IPS-NIHi7 (cell line): ENCODE measurements around the gene ZNF319.
A peak's percentile ranks its signal among the peaks of the same experiment; 100 is the strongest.
"Not testable (repeated sequence)": the region's sequence is repeated elsewhere in the genome, so short reads cannot be mapped to it uniquely, and the experiment has no call there.

ENCODE experiments used
- DNase-seq: peaks from one replicate; pipeline ENCODE4 v3.0.0; 2012; ENCODE audit warnings: mixed read lengths; ENCODE audit errors: extremely low spot score

ZNF319 gene

DNA sequence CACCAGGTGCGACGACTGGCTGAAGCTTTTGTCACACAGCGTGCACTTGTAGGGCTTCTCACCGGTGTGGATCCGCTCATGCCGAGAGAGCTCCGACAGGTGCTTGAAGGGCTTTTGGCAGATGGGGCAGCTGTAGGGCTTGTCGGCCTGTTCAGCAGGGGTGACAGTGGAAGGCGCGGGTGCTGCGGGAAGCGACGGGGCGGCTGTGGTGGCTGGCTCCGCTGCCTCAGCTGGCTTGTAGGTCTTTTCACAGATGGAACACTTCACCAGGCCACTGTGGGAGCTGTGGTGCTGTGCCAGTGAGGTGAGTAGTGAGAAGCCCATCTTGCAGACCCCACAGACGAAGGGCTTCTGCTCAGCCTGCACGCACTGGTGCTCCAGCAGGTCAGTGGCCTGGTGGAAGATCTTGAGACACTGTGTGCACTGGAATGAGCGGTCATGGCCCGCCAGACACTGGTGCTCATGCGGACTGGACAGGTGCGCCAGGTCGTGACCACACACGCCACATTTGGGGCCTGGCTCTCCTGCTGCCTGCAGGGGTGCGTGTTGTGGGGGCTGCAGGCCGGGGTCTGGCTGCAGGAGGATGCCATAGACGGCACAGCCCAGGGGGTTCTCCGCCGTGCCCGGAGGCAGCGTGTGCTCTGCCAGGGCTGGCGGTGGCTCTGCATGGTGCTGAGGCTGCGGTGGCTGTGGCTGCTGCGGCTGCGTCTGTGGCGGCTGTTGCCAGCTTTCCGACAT, 2.8 kb downstream of the ZNF319 start:
- DNase-seq: no peak

DNA sequence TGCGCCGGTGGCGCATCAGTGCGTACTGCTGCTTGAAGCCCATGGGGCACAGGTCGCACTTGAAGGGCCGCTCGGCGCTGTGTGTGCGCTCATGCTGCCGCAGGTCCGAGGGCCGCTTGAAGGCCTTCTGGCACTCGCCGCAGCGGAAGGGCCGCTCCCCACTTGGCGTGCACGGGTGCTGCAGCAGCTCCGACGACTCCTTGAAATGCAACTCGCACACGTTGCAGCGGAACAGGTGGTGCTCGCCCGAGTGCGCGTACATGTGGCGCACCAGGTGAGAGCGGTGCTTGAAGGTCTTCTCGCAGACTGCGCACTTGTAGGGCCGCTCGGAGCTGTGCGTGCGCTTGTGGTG, 3.3 kb downstream of the ZNF319 start:
- no peak for DNase-seq

DNA sequence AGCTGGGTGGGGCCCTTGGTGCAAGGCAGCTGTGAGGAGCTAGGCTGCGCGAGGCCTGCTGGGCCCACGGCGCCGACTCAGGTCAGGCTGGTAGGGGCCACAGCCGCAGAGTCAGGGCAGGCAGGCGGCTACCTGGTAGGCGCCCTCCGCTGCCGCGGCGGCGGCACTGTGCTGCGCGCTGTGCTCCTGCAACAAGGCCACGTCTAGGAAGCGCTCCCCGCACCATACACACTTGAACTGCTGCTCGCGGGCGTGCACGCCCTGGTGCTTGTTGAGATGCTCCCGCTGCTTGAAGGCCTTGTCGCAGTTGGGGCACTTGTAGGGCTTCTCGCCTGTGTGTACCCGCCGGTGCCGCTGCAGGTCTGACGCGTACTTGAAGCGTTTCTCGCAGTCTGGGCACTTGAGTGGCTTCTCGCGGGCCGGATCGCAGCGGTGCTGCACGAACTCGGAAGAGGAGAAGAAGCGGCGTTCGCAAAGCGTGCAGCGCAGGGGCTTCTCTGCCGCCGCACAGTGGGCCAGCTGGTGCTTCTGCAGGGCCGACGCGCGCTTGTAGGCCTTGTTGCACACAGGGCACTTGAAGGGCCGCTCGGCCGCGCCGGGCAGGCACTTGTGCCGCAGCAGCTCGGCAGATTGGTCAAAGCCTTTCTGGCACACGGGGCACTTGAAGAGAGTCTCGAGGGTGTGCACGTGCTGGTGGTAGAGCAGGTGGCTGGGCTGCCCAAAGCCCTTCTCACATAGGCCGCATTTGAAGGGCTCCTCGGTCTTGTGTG, 3.9 kb downstream of the ZNF319 start:
- no peak for DNase-seq

DNA sequence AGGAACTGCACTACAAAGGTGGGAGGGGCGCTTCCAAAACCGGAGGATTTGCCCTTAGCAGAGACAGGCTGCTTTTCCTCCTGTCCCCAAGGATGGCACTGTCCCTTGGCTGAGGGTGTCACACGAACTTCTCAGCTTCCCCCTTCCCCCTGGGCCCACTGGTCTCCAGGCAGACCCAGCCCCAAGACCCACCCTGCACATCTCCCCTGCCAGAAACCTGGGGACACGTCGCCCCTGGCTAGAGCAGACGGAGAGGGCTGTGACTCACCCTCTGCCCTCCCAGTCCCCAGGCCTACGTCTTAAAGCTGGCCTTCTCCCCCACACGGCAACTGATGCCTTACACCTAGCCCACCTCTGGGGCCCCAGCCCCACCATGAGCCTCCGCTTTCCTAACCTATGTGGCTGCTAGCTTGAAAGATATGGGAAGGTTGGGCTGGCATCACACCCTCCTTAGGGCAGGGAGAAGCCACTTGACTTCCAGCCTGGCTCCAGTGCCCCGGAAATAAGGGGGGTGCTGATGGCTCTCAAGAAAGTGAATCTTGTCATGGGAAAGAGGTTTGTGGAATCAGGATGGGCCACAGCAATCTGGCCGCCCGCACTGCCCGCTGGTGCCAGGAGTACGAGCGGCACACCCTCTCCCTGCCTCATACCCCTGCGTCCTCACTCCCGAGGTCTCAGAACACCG, 4.6 kb downstream of the ZNF319 start:
- DNase-seq: no peak

DNA sequence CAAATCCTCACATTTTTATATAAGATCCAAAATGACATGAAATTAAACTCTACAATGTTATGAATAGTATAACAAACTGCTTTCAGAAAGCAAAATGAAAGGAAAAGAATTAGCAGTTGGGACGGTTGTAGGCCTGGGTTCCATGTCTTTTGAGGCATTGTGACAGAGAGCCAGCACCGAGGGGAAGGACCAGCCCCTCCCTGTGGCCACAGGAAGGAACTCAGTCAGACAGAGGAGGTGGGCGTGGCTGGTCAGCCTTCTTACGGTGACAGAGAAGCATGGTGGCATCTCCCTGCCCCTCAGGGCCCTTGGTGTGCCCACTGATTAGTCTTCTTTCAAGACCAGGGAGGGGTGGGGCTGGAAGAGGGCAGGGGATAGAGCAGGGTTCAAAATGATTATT, 5.7 kb downstream of the ZNF319 start:
- peak; percentile 52 for DNase-seq

DNA sequence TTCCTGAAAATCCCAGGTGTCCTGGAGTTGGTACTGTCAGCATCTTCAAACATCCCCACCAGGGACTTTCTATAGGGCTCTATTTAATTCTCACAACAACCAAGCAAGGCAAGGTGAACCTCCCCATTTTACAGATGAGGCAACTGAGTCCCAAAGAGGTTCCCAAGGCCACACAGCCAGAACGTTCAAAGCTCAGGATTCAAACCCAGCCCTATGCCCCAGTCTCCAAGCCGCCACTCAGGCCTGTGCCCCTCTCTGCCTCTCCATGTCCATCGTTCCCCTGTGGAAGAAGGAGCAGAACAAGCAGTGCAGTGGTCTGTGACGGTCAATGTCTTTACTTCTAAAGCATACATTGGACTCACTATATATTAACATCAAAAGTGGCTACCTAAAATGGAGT, 6.1 kb downstream of the ZNF319 start:
- DNase-seq: no peak

DNA sequence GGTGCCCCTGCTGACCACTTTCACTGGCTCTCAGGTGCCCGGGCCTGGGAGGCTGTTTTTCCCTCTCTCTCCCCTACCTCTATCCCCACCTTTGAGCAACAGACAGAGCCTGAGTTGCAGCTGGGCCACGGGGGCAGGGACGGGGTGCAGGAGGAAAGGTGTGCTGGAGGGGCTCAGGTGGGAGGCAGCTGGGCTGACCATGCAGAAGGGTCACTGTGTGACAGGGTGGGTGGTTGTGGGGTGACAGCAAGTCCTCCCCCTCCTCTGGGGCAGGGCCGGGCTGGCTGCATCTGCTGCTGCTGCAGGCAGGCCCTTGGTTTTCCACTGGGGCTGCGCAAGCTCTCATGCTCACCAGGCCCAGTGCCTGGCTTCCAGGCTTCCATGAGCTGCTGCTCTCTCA, 6.6 kb downstream of the ZNF319 start:
- DNase-seq: no peak

DNA sequence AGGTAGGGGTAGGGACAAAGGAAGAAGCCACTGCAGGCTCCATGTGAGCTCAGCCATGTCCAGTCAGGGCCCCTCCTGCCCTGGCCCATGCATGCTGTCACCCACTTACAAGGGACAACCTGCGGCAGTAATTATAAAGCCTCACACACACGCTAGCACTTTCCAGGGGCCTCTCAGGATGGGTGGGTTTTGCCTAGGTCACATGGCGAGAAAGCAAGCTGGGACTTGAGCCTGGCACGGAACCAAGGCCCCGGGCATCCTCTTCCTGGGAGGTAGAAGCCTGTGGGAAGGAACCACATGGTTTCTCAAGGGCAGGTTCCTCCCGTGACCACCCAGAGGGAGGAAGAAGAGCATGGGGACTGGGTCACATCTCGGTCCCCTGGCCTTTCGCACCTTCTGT, 7.0 kb downstream of the ZNF319 start:
- DNase-seq: no peak

DNA sequence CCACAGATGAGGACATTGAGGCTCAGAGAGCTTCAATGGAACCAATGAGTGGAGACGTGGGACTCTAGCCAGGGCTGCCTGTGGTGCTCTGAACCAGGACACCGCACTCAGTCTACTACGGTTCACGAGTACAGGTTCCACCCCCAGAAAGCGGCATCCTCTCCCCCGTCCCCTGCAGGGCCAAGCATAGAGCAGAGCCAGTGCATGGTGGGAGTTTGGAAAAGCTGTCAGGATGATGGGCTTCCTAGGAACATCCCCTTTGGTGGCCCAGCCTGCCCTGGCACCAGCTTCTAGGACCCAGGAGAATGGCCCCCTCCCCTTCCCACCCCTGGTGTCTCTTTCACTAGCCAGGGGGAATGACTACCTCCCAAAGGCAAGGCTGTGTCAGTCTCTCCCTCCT, 8.4 kb downstream of the ZNF319 start:
- DNase-seq: no peak

DNA sequence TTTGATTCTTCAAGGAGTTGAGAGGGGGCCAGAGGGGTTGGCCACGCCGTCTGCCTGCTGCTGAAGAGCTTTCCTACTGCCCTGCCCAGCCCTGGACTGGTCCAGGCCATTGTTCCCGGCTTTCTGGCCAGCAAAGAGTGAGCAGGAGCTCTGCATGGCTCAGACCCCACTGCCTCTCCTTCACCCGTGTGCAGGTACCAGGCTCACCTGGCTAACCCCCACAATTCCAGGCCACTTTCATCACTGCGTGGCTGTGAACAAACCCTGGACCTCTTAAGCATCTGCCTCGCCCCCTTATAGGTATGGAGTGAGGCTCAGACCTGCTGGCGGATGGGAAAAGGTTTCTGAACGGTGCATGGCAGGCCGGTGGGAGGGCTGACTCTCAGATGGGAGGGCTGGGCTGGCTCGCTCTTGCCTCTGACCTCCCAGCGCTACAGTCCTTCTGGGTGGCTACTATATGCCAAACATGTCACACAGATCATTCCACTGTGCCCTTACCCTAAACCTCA, 8.9 kb downstream of the ZNF319 start:
- no peak for DNase-seq

DNA sequence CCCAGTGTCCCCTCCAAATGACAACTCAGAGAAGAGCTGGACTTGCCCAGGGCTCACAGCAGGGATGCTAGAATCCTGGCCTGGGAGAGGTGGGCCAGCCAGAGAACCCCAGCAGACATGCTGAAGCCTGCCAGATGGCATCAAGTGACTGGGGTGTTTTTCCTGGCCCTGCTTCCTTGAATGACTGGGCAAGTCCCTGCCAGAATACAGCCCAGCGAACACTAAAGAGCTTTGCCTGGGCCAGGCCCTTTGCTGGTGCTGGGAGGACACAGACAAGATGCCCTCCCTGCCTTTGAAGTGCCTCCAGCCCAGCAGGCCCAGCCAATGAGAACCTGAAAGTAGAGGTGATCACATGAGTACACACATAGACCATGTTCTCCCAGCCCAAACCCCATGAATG, 11.5 kb downstream of the ZNF319 start:
- no peak for DNase-seq

DNA sequence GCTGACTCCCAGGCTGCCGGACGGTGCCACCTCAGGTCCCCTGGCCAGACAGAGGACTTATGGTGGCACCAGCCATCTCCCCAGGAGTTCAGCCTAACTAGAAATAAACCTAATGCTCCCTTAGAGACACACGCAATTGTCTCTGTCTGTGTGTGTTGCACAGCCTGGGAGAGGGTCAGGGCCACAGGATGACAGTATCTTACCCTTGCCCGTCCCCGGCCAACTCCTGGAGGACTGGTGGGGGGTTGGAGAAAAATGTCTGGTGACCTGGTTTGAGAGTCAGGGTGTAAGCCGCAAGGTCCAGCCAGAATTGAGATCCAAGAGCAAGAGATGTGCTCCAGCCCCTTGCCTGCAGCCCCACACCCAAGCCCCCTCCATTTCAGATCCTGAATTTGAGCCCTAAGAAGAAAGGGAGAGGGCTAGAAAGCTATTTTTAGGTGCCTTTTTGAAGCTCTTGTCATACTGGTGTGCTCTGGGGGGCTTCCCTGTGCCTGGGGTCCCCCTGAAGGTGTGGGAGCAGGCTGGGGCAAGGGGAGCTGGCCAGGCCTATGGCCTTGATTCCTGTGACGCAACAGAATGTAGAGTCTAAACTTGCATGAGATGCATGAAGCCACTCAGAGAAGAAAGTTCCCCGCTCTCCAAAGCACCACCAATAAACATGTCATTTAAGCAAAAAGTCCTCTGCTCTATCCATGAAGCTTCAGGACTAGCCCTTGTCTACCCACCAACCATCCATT, 12.9 kb downstream of the ZNF319 start:
- DNase-seq: no peak

DNA sequence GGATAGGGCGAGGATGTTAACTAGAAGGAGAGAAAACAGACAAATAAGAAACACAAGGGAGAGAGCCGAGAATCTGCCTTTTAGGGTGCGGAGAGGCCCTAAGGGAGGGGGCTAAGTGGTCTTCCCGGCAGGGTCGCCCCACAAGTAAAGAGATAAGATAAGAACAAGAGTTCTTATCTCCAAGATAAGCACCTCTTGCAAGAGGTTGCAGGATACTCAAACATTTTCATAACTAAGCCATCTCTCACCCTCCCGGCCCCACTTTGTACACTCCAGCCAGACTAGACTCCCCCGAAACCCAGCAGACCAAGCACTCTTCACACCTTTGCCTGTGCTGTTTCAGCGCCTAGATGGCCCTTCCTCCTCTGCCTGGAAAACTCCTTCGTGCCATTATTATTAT, 14.3 kb downstream of the ZNF319 start:
- DNase-seq: no peak

DNA sequence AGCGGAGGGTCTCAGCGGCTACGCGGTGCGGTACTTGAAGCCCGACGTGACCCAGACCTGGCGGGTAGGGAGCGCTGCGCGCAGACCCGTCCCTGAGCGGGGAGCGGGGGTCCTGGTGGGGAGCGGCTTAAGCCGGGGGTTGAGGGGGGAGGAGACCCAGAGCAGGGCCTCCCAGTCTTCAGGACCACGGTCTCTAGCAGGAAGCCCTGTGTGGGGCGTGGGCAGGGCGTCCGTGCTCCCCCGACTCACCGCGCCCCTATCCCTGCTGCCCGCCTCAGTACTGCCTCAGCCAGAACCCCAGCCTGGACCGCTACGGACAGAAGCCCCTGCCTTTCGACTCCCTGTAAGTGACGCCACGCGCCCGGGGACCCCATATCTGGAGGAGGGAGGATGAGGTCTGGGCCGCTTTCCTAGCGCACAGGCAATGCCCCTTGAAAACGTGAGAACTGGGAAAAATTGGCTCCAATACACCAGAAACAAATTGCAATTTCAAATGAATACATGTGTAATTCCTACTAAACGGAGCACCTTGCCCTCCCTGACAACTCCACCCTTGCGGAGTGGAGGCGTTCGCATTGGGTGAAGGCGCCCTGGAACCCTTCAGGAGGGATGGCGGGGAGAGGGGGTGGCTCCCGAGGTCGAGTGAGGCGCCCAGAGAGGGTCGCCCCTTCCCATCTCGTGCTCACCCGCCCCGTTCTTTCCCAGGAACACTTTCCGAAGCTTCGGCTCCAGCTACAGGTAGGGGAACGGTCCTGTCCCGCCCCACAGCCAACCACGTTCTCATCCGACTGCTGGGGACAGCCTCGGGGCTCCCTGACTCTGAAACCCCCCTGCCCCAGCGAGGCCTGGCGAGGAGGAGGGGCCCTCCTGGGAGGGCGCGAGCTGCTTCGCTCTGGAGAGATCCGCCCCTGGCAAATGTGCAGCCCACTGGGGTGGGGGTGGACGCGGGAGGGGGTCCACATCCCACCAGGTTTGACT, 15.0 kb downstream of the ZNF319 start:
- DNase-seq: no peak

DNA sequence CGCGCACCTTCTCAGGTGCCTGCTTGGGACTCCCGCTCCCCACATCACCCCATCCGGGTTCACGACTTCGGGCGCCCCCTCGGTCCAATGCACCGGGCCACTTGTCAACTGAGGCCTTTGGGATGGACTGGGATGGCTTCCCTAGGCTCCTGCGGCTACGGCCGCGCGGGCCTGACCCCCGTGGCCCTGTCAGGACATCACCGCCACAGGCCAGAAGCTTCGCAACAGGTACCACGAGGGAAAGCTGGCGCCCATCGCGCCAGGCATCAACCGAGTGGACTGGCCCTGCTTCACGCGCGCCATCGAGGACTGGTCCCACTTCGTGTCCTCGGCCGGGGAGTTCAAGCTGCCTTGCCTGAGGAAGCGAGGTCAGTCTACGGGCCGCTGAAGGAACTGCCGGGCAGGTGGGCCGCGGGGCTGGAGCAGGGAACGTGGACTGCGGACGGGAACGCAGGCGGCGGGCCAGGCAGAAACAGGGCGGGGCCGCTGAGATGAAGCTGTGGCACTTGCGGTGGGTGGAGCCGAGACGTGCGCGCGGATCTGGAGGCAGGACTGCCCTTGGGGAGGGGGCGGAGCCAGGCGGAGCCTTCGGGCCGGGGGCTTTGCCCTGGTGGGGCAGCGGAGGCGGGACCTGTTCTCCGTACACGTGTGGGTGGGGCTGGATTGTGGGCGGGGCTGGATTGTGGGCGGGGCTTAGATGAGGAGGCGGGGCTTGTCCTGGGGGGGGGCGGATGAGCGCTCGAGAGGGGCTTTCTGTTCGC, 15.8 kb downstream of the ZNF319 start:
- DNase-seq: peak; percentile 100

DNA sequence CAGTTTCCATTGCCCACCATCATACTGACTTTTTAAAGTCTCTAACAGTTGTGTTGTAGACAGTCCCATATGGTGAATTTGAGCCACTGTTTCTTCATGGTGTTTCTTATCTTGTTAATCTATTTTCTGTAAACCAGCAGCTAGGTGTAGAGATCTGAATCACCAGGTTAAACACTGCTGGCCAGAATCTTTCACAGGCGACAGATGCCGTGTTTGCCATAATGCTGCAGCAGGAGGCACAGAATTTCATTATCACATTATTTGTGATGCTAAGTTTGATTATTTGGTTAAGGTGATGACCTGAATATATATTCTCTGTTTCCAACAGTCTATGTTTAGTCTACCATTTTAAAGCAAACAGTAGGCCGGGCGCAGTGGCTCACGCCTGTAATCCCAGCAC, 18.1 kb downstream of the ZNF319 start:
- no peak for DNase-seq

DNA sequence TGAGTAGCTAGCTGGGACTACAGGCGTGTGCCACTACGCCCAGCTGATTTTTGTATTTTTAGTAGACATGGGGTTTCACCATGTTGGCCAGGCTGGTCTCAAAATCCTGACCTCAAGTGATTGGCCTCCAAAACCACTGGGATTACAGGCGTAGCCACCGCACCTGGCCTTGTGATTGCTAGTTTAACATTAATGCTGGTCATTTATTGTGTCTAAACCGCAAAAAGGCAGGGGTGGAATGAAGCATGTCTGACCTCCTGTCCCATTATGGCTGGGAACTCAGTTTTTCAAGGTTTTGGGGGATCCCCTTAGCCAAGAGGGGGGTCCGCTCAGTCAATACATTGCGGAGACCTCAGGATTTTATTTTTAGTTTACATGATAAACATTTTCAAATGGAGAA, 18.8 kb downstream of the ZNF319 start:
- no peak for DNase-seq

DNA sequence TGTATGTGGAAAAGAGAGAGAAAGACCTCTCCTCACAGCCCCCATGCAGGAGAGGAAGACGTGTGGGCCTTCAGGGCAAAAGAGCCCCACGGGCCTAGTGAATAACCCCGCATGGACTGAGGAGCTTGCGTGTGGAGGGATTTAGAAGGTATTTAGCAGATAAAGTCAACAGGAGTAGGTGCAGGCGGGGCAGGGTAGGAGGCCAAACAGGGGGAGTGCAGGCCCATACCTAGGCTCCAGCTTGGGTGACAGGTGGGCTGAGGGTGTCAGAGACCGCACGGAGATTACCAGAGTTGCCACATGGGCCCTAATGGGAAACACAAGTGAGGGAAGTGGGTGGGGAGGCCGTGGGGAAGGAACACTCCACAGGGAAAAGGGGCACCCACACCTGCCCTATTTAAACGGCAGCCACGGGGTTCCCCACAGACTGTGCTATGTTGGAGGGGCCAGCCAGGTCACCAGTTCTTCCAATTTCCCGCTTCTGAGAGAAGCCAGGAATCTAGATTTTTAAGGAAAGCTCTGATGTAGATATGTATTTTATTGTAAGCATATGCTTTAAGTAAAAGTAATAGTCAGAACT, 21.4 kb downstream of the ZNF319 start:
- no peak for DNase-seq

DNA sequence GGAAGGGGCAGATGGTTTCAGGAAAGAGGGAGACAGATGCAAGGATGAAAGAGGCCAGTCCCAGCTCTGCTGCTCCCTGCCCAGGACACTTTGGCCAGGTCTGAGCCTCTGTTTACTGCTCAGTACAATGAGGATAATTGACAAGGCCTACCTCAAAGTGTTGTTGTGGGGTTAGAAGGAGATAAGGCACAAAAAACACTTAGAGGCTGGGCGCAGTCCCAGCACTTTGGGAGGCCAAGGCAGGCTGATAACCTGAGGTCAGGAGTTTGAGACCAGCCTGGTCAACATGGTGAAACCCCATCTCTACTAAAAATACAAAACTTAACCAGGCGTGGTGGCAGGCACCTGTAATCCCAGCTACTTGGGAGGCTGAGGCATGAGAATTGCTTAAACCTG, 22.4 kb downstream of the ZNF319 start:
- DNase-seq: not testable (repeated sequence)
